Measurements from ENCODE around the gene PGP.

Gene PGP

GRCh38 chr16:2200313-2200712 lies 14.3 kb downstream of the PGP start:
- no peak for DNase-seq (ENCODE audit: low read depth in 1 of 2, low spot score in 1 of 2)

- DNase-seq (ENCODE audit: low read depth in 1 of 2, low spot score in 1 of 2), result no peak
Measured at GRCh38 chr16:2199621-2200139, 15.0 kb downstream of the PGP start.

- DNase-seq (ENCODE audit: low read depth in 1 of 2, low spot score in 1 of 2), result no peak
Measured at GRCh38 chr16:2199095-2199494, 15.5 kb downstream of the PGP start.

- no peak for DNase-seq (ENCODE audit: low read depth in 1 of 2, low spot score in 1 of 2)
Measured at GRCh38 chr16:2198283-2198682, 16.4 kb downstream of the PGP start.

GRCh38 chr16:2197765-2198164 lies 16.9 kb downstream of the PGP start:
- DNase-seq (ENCODE audit: low read depth in 1 of 2, low spot score in 1 of 2), result no peak

GRCh38 chr16:2196981-2197511 lies 17.6 kb downstream of the PGP start:
- no peak for DNase-seq (ENCODE audit: low read depth in 1 of 2, low spot score in 1 of 2)

GRCh38 chr16:2196162-2196980 lies 18.3 kb downstream of the PGP start, which contains the start of gene CASKIN1:
Gene CASKIN1 (minus strand): TSS chr16:2196605. CDS start chr16:2196432, 173 bp downstream.
- DNase-seq (ENCODE audit: low read depth in 1 of 2, low spot score in 1 of 2), result no peak

GRCh38 chr16:2195322-2196161 lies 19.1 kb downstream of the PGP start:
- no peak for DNase-seq (ENCODE audit: low read depth in 1 of 2, low spot score in 1 of 2)

GRCh38 chr16:2194852-2195321 lies 19.8 kb downstream of the PGP start:
- no peak for DNase-seq (ENCODE audit: low read depth in 1 of 2, low spot score in 1 of 2)

- no peak for DNase-seq (ENCODE audit: low read depth in 1 of 2, low spot score in 1 of 2)
Measured at GRCh38 chr16:2194166-2194834, 20.3 kb downstream of the PGP start.

GRCh38 chr16:2191446-2191706 lies 23.3 kb downstream of the PGP start:
- DNase-seq (ENCODE audit: low read depth in 1 of 2, low spot score in 1 of 2), result no peak

GRCh38 chr16:2190659-2191445 lies 23.8 kb downstream of the PGP start:
- no peak for DNase-seq (ENCODE audit: low read depth in 1 of 2, low spot score in 1 of 2)

GRCh38 chr16:2190002-2190658 lies 24.5 kb downstream of the PGP start:
- no peak for DNase-seq (ENCODE audit: low read depth in 1 of 2, low spot score in 1 of 2)

GRCh38 chr16:2189252-2189893 lies 25.3 kb downstream of the PGP start:
- no peak for DNase-seq (ENCODE audit: low read depth in 1 of 2, low spot score in 1 of 2)

GRCh38 chr16:2188395-2188794 lies 26.2 kb downstream of the PGP start:
- no peak for DNase-seq (ENCODE audit: low read depth in 1 of 2, low spot score in 1 of 2)

- DNase-seq (ENCODE audit: low read depth in 1 of 2, low spot score in 1 of 2), result no peak
Measured at GRCh38 chr16:2187212-2187611, 27.4 kb downstream of the PGP start.

GRCh38 chr16:2186505-2186904 lies 28.1 kb downstream of the PGP start:
- DNase-seq (ENCODE audit: low read depth in 1 of 2, low spot score in 1 of 2), result no peak

GRCh38 chr16:2186064-2186463 lies 28.6 kb downstream of the PGP start:
- no peak for DNase-seq (ENCODE audit: low read depth in 1 of 2, low spot score in 1 of 2)

- no peak for DNase-seq (ENCODE audit: low read depth in 1 of 2, low spot score in 1 of 2)
Measured at GRCh38 chr16:2184962-2185361, 29.7 kb downstream of the PGP start.
